ENCODE measurements around the gene DBF4B. TPM values are rescaled to one million over a fixed set of nuclear protein-coding genes. Genes with fewer than 3 reads are reported as not detected.

The DBF4B gene
- total and polyA plus RNA-seq, 11 donors: 1.4 to 5.3 (median 3.8) TPM

DNA sequence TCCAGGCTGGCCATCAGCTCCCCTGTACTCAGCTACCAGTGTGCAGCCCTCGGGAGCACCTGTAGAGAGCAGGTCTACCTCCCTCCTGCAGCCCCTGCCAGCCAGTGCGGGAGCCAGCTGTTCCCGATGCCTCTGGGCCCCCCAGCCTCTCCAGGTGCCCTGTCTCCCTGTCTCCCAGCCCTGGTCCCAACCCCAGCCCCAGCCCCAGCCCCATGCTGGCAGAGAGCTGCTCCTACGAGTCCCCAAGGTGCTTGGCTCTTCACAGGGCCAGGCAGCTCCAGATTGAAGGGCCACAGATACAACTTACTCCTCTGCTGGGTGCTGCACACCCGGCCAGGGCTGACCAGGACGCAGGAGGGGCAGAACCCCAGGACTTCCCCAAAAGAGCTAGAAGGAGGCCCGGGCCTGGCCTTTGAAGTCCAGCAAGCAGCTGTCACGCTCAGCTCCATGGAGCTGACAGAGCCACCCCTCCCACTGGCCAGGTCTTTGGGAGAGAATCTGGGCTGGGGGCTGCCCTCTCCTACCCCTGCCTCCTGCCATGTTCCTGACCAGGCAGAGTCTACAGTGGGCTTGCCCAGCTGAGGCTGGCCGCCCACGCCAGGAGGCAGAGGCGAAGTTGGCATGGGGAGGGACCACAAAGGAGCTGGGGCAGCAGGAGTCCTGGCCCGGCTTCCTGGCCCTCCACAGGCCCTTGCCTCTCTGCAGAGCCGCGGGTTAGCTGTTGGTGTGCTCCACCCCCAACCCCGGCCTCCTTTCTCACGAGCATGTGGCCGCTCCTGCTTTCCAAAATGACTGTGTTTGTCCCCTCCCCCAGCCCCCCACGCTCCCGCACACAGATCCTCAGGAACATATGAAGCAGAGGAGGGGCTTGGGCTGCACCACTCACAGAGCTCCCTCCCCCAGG lies 40.9 kb downstream of the DBF4B start:
- Histone ChIP-seq H3K4me1 (peaks cover 0 to 18% (median 2%) of the 10 kb centered on the region in 12 donors), H3K9me3 (no peaks in the 10 kb centered on the region), H3K4me3 (peak overlapping the region in 9 of 12 donors; percentile 7 to 45 (median 29)), H3K27ac (peak overlapping the region in 5 of 12 donors; percentile 33 to 53 (median 41)), H3K27me3 (no peaks in the 10 kb centered on the region), H3K36me3 (peaks cover 0 to 24% (median 0%) of the 10 kb centered on the region in 9 donors)
- WGBS, 4 donors: 53 to 70% (median 64%) methylated on average over 12 to 19 of the region's 19 CpGs
- ATAC-seq (peak in 3 of 4 donors; percentile 54 to 64 (median 58)), DNase-seq (peak in 1 of 5 donors; percentile 35)
- TF ChIP-seq, protein P1, sequence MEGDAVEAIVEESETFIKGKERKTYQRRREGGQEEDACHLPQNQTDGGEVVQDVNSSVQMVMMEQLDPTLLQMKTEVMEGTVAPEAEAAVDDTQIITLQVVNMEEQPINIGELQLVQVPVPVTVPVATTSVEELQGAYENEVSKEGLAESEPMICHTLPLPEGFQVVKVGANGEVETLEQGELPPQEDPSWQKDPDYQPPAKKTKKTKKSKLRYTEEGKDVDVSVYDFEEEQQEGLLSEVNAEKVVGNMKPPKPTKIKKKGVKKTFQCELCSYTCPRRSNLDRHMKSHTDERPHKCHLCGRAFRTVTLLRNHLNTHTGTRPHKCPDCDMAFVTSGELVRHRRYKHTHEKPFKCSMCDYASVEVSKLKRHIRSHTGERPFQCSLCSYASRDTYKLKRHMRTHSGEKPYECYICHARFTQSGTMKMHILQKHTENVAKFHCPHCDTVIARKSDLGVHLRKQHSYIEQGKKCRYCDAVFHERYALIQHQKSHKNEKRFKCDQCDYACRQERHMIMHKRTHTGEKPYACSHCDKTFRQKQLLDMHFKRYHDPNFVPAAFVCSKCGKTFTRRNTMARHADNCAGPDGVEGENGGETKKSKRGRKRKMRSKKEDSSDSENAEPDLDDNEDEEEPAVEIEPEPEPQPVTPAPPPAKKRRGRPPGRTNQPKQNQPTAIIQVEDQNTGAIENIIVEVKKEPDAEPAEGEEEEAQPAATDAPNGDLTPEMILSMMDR (IDR thresholded peaks at IDR 0.05): no peak
- TF ChIP-seq POLR2A (IDR thresholded peaks at IDR 0.05): no peak
- intact Hi-C loops (cut with DNase I): no loop called here

DNA sequence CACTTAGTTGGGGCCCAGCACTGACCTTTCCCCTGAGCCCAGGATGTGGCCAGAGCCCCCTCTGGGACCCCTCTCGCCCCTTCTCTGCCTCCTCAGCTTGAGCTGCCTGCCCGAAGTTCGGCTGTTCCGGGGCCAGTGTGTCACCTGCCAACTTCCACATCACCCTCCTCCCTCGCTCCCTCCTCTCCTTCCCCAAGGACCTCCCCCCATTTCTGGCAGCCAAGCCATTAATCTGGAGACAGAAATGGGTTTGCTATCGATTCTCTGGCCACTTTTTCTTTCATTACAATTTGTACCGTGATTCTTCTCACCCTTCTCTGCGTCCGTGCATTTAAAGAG lies 41.5 kb downstream of the DBF4B start:
- H3K27me3 ChIP-seq: no peaks in the 10 kb centered on the region
- peak overlapping the region in 6 of 12 donors; percentile 11 to 53 (median 37) for H3K27ac ChIP-seq
- peaks cover 0 to 24% (median 0%) of the 10 kb centered on the region in 9 donors for H3K36me3 ChIP-seq
- H3K4me3 ChIP-seq: peak overlapping the region in 9 of 12 donors; percentile 7 to 45 (median 29)
- WGBS, 4 donors: 38 to 56% (median 44%) methylated on average over 9 of the region's 9 CpGs
- H3K9me3 ChIP-seq: no peaks in the 10 kb centered on the region
- intact Hi-C loops (cut with DNase I): loop anchor here in 1 of 10 donors (10.0 kb wide), 1 partner anchor 55 kb away; no protein-coding TSS in a partner anchor
- ATAC-seq: peak in 1 of 4 donors; percentile 38
- TF ChIP-seq, protein P1 (IDR thresholded peaks at IDR 0.05): no peak
- TF ChIP-seq POLR2A (IDR thresholded peaks at IDR 0.05): no peak
- H3K4me1 ChIP-seq: peaks cover 0 to 18% (median 2%) of the 10 kb centered on the region in 12 donors
- no peak for DNase-seq

DNA sequence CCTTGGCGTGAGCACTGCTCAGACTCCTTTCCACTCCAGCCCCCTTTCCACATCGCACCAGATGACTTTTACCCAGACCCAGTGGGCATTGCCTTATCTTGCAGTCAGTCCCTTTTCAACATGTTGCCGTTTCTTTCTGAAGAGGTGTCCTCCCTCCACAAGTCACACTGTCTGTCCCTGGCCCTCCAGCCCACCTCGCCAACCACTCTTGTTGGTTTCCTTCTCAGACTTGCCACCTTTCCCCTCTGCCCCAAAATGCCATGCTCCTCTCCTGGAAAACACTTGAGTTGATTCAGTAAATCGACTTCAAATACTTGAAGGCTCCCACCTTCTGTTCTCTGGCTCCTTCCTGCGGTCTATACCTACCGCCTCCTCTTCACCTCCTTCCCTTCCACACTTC lies 42.9 kb downstream of the DBF4B start:
- ATAC-seq: no peak
- Histone ChIP-seq H3K9me3 (no peaks in the 10 kb centered on the region), H3K36me3 (peaks cover 0 to 24% (median 0%) of the 10 kb centered on the region in 9 donors), H3K4me3 (no peak overlapping the region), H3K4me1 (peaks cover 0 to 18% (median 2%) of the 10 kb centered on the region in 12 donors), H3K27ac (no peak overlapping the region), H3K27me3 (no peaks in the 10 kb centered on the region)
- no peak for DNase-seq
- intact Hi-C loops (cut with DNase I): loop anchor here in 1 of 10 donors (10.0 kb wide), 1 partner anchor 57 kb away; no protein-coding TSS in a partner anchor
- TF ChIP-seq POLR2A (IDR thresholded peaks at IDR 0.05): no peak
- TF ChIP-seq, protein P1 (IDR thresholded peaks at IDR 0.05): no peak
- WGBS, 4 donors: 82 to 88% (median 85%) methylated on average over 7 of the region's 7 CpGs

DNA sequence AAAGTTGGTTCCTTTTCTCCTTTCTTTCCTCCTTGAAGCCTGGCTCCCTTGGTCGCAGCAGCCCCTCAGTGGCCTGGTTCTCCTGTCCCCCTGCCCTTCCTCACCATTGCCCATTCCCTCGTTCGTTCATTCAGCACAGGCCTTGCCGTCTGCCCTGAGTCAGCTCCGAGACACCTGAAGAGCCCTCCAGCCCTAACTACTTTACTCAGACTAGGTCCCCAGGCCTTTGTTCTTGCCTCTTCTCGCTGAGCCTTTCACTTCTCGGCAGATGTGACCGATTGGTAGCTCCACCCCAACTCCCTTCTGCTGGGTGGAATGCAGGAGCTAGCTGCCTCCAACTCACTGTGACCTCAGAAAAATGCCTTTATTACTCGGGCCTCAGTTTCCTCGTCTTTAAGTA lies 43.3 kb downstream of the DBF4B start:
- ATAC-seq (no peak), DNase-seq (no peak)
- Histone ChIP-seq H3K27me3 (no peaks in the 10 kb centered on the region), H3K27ac (no peak overlapping the region), H3K36me3 (peaks cover 0 to 24% (median 0%) of the 10 kb centered on the region in 9 donors), H3K9me3 (no peaks in the 10 kb centered on the region), H3K4me1 (peaks cover 0 to 18% (median 2%) of the 10 kb centered on the region in 12 donors), H3K4me3 (no peak overlapping the region)
- 93 to 96% (median 93%) methylated on average over 10 of the region's 10 CpGs for WGBS, 4 donors
- TF ChIP-seq, protein P1 (IDR thresholded peaks at IDR 0.05): no peak
- TF ChIP-seq POLR2A (IDR thresholded peaks at IDR 0.05): no peak
- intact Hi-C loops (cut with DNase I): loop anchor here in 1 of 10 donors (10.0 kb wide), 1 partner anchor 57 kb away; no protein-coding TSS in a partner anchor
